Activated gamma-delta T cell treated with Interleukin-2 at 50 U/mL for 16 hours (primary cell): Measurements from ENCODE around the gene UTP15.
A peak's percentile ranks its signal among the peaks of the same experiment; 100 is the strongest.

Source experiments
- DNase-seq: peaks from one replicate; pipeline ENCODE4 v3.0.0-alpha.2; 2020

UTP15 gene

DNA sequence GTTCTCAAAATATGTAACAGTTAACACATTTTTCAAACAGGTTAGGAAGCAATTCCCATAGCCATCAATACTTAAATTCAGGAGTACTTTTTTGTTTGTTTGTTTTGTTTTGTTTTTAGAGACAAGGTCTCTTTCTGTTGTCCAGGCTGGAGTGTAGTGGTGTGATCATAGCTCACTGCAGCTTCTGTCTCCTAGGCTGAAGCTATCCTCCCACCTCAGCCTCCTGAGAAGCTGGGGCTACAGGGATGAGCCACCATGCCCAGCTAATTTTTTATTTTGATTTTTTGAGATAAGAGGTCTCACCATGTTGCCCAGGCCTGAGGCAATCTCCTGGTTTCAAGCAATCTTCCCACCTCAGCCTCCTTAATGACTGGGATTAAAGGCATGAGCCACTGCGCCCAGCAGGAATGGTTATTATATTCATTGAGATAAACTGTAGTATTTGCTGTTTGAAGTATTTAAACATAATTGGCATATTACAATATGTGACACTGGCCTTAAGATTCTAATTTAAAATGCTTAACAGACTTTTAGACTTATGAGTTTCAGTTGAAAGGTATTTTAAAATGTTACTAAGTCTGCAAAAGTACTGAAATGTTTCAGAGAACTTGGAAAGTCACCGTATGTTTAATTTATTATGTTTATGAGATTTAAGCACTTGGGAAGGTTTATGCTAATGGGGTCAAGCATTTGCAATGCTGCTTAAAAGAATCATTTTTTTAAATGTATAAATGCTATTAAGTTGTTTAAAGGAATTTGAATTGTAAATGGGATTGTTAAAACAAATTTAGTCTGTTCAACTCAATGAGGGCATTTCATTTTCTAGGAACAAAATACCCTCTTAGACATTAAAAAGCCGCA lies 17.0 kb downstream of the UTP15 start:
- DNase-seq = no peak

GRCh38 chr5:73587923-73588322 lies 22.4 kb downstream of the UTP15 start:
- DNase-seq = no peak

- DNase-seq = peak; percentile 54
These were observed 25.7 kb downstream of the UTP15 start for GRCh38 chr5:73591102-73591695.

- DNase-seq = no peak
These were observed 26.4 kb downstream of the UTP15 start for GRCh38 chr5:73591698-73592501.

DNA sequence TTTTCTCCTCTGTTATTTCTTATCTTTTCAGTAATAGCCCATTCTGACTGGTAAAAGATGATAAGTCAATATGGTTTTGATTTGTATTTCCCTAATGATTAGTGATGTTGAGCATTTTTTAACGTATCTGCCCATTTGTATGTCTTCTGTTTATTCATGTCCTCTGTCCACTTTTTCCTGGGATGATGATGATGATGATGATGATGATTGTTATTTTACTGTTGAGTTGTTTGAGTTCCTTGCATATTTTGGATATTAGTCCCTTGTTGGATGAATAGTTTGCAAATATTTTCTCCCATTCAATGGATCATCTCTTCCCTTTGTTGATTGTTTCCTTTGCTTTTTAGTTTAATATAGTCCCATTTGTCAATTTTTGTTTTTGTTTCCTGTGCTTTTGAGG lies 27.0 kb downstream of the UTP15 start:
- no peak for DNase-seq

DNA sequence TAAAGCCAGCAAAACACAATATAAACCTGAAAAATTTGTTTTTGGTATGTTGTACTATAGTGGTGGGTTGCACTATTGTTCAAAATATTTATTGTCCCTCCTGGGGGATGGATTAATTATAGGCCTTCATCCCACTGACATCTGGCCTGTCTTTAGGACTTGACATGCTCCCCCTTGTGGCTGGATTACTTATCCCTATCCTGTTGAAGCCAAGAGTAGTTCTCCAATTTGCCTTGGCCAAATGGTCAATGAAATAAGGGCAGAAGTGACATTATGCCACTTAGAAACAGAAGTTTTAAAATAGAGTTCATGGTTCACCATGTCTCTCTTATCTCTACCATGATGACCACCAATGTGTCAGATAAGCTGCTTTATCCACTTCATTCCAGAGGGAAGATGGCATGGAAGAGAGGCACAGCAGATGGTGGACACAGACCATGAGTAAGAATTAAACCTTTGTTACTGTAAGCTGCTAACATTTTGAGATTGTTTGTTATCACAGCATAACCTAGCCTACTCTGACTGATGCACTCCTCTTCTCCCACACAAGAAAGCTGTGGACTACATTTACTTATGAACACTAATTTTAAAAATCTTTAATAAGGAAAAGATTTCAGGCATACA lies 31.3 kb downstream of the UTP15 start:
- DNase-seq = no peak

- DNase-seq = no peak
These were observed 33.8 kb downstream of the UTP15 start for GRCh38 chr5:73599380-73599779.

DNA sequence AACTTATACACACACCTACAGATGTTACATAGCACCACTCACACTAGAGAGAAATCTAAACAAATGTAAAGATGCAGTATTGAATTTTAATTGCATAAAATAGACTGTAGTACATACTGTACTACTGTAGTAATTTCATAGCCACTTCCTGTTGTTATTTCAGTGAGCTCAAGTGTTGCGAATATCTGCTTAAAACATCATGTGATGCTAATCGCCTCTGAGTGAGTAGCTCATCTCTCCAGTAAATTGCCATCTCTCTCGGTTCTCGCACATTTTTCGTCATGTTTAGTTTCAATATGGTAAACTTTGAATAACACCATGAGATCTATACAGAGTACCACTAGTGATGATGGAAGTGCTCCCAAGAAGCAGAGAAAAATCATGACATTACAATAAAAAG lies 38.5 kb downstream of the UTP15 start:
- DNase-seq = no peak

GRCh38 chr5:73605223-73606087 lies 39.9 kb downstream of the UTP15 start:
- DNase-seq = no peak

DNA sequence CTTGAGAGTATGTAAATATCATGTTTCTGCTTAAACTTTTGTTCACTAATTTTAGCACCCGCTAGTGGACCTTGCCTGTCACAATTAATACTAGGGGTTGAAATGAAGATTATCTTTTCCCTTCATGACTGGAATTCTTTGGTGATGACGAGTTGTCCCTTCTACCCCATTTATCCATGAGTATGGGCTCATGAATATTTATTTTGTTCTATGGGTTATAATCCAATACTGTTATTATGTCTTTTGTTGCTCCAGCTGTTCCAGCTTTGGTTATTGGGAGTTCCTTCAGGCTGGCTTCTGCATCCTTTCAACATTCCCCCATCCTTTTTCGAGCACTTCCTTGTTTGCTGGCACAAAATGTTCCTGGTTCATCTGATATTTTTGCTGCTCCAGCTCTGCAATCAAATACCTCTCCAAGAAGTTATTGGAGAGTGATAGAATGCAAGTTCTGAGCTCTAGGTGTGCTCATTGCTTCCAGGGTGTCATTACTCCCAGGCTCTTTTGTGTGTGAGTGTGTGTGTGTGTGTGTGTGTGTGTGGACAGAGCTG lies 40.7 kb downstream of the UTP15 start:
- no peak for DNase-seq

DNA sequence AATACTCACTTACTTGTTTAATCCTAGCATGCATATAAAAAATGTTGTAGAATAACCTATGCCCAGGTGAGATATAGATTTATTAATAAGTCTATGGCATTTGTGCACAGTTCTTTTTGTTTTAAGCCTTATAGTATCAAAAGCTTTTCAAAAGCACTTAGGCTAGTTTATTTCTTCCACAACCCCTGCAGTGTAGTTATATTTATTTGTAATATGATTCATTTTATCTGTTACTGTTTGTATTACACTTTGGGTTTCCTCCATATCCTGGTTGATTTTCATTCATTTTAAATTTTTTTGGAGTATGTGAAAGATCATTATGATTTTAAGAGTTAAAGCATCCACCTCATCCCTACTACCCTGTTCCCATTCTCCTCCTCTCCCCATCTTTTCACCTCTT lies 41.7 kb downstream of the UTP15 start:
- DNase-seq = no peak

DNA sequence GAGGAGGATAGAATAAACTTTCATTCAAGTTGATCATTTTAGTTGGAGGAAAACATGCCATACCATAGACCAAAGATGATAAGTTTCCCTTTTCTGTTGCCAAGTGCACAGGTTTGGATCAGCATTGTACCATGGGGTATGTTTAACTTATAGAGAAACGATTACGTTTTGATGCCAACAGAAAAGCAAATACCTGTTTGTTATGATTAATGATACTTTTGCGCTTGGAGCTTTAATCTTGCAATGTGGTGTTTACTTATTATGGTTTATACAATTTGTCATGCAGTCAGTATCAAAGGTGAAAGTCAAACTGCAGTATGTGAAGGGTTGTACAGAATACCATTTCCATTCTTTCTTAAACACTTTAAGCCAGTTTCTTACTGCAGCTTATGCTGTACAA lies 47.3 kb downstream of the UTP15 start:
- DNase-seq = no peak

GRCh38 chr5:73615085-73615484 lies 49.5 kb downstream of the UTP15 start:
- DNase-seq = no peak

DNA sequence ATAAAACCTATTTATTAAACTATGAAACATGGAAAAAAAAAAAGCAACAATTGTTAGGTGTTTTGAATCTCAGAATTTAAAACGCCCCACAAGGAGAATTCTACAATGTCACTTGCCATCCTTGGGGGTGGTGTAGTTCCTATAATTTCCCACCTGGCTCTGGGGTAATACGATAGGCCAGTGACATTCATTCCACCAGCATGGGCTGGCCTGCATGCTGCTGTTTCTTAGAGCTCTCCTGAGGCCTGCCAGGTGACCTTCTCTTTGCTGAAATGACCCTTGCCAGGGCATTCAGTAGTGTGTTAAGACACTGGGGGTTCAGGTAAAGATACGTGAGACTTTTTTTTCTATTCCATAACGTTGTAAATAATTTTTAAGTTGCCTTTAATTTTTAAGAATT lies 50.4 kb downstream of the UTP15 start:
- DNase-seq = no peak

GRCh38 chr5:73617510-73618279 lies 52.2 kb downstream of the UTP15 start:
- no peak for DNase-seq

- no peak for DNase-seq
These were observed 54.2 kb downstream of the UTP15 start for GRCh38 chr5:73619606-73620333.

DNA sequence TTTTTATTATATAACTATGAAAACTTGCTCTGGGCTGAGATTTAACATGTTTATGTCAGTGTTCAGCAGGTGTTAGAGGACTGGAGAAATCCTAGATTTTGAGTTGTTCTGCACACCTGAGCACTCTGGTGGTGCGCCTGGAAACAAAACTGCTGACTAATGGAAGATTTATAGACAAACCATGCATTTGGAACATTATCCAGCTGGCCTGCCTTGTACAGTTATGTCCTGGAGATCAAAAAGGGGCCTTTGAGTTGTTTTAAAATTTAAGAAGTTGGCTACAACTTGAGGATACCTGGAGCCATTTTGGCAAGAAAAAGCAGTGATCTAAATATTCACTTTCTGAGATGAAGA lies 54.8 kb downstream of the UTP15 start:
- DNase-seq = no peak

GRCh38 chr5:73623060-73623459 lies 57.5 kb downstream of the UTP15 start:
- no peak for DNase-seq

DNA sequence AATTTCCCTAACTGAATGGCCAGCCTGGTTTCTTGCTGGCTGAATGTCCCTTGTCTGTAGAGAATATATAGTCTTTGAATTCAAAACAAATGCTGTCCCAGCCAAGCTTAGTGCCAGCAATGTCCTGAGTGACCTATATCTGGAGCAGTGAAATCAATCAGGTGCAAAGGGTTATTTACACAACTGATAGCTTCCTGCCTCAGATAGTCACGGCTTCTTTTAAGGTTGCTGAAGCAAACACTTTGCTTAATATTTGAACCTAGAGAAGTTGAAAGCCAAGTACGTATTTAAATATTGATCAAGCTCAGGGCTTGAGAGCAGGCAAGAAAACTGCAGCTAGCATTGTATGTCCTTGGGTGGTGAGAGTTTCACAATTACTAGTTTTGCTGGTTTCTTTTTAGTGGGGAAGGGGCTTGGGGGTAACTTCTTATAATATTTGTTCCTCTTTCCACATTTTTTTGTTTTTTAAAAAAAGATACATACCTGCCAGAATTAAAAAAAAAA lies 58.4 kb downstream of the UTP15 start:
- DNase-seq = no peak

- no peak for DNase-seq
These were observed 59.3 kb downstream of the UTP15 start for GRCh38 chr5:73624888-73625287.
